Measurements from ENCODE around the gene PXYLP1. TPM values are rescaled to one million over a fixed set of nuclear protein-coding genes. Genes with fewer than 3 reads are reported as not detected.
"Not testable (repeated sequence)": the region's sequence is repeated elsewhere in the genome, so short reads cannot be mapped to it uniquely, and the experiment has no call there.

PXYLP1 gene
- total and polyA plus RNA-seq, 2 donors = 41.5 to 49.0 TPM

- Histone ChIP-seq H3K9me3 (ENCODE audit: control insufficient read depth in 2 of 2, insufficient read depth in 1 of 2, low read length in 1 of 2) (no peaks in the 10 kb centered on the region), H3K36me3 (ENCODE audit: control insufficient read depth in 2 of 2, insufficient read depth in 2 of 2, low read length in 1 of 2) (no peaks in the 10 kb centered on the region), H3K27me3 (ENCODE audit: control insufficient read depth in 2 of 2, insufficient read depth in 1 of 2, low read length in 1 of 2) (no peaks in the 10 kb centered on the region), H3K4me3 (ENCODE audit: low read length in 2 of 2) (no peak overlapping the region), H3K4me1 (ENCODE audit: control insufficient read depth in 2 of 2, insufficient read depth in 2 of 2, low read length in 2 of 2) (no peaks in the 10 kb centered on the region), H3K27ac (ENCODE audit: low read depth in 1 of 2, low read length in 1 of 2) (no peak overlapping the region)
- DNase-seq (ENCODE audit: low read depth in 6 of 9, low spot score in 9 of 9) = no peak
- 93% methylated on average over 4 of the region's 4 CpGs for WGBS
These were observed 28.9 kb upstream of the PXYLP1 start for GRCh38 chr3:141202682-141203081.

- H3K27ac ChIP-seq (ENCODE audit: low read depth in 1 of 2, low read length in 1 of 2) = no peak overlapping the region
- no peaks in the 10 kb centered on the region for H3K9me3 ChIP-seq (ENCODE audit: control insufficient read depth in 2 of 2, insufficient read depth in 1 of 2, low read length in 1 of 2)
- no peak for DNase-seq (ENCODE audit: low read depth in 6 of 9, low spot score in 9 of 9)
- no peak overlapping the region for H3K4me3 ChIP-seq (ENCODE audit: low read length in 2 of 2)
- 94% methylated on average over 4 of the region's 4 CpGs for WGBS
- H3K27me3 ChIP-seq (ENCODE audit: control insufficient read depth in 2 of 2, insufficient read depth in 1 of 2, low read length in 1 of 2) = no peaks in the 10 kb centered on the region
- no peaks in the 10 kb centered on the region for H3K4me1 ChIP-seq (ENCODE audit: control insufficient read depth in 2 of 2, insufficient read depth in 2 of 2, low read length in 2 of 2)
- no peaks in the 10 kb centered on the region for H3K36me3 ChIP-seq (ENCODE audit: control insufficient read depth in 2 of 2, insufficient read depth in 2 of 2, low read length in 1 of 2)
These were observed 27.8 kb upstream of the PXYLP1 start for GRCh38 chr3:141203866-141204265.

GRCh38 chr3:141204343-141204742 lies 27.3 kb upstream of the PXYLP1 start:
- no peaks in the 10 kb centered on the region for H3K4me1 ChIP-seq (ENCODE audit: control insufficient read depth in 2 of 2, insufficient read depth in 2 of 2, low read length in 2 of 2)
- H3K9me3 ChIP-seq (ENCODE audit: control insufficient read depth in 2 of 2, insufficient read depth in 1 of 2, low read length in 1 of 2) = no peaks in the 10 kb centered on the region
- no peak for DNase-seq (ENCODE audit: low read depth in 6 of 9, low spot score in 9 of 9)
- no peaks in the 10 kb centered on the region for H3K27me3 ChIP-seq (ENCODE audit: control insufficient read depth in 2 of 2, insufficient read depth in 1 of 2, low read length in 1 of 2)
- H3K27ac ChIP-seq (ENCODE audit: low read depth in 1 of 2, low read length in 1 of 2) = no peak overlapping the region
- no peaks in the 10 kb centered on the region for H3K36me3 ChIP-seq (ENCODE audit: control insufficient read depth in 2 of 2, insufficient read depth in 2 of 2, low read length in 1 of 2)
- no peak overlapping the region for H3K4me3 ChIP-seq (ENCODE audit: low read length in 2 of 2)
- 96% methylated on average over 4 of the region's 4 CpGs for WGBS

- not testable (repeated sequence) for DNase-seq (ENCODE audit: low read depth in 6 of 9, low spot score in 9 of 9); H3K9me3 ChIP-seq (ENCODE audit: control insufficient read depth in 2 of 2, insufficient read depth in 1 of 2, low read length in 1 of 2); H3K4me1 ChIP-seq (ENCODE audit: control insufficient read depth in 2 of 2, insufficient read depth in 2 of 2, low read length in 2 of 2); H3K27ac ChIP-seq (ENCODE audit: low read depth in 1 of 2, low read length in 1 of 2); H3K4me3 ChIP-seq (ENCODE audit: low read length in 2 of 2); H3K27me3 ChIP-seq (ENCODE audit: control insufficient read depth in 2 of 2, insufficient read depth in 1 of 2, low read length in 1 of 2); H3K36me3 ChIP-seq (ENCODE audit: control insufficient read depth in 2 of 2, insufficient read depth in 2 of 2, low read length in 1 of 2)
- WGBS = 98% methylated on average over 1 of the region's 1 CpG
These were observed 20.3 kb upstream of the PXYLP1 start for GRCh38 chr3:141211306-141211705.

- H3K27me3 ChIP-seq (ENCODE audit: control insufficient read depth in 2 of 2, insufficient read depth in 1 of 2, low read length in 1 of 2) = no peaks in the 10 kb centered on the region
- no peak overlapping the region for H3K27ac ChIP-seq (ENCODE audit: low read depth in 1 of 2, low read length in 1 of 2)
- peaks cover 0 to 5% of the 10 kb centered on the region in 2 donors for H3K9me3 ChIP-seq (ENCODE audit: control insufficient read depth in 2 of 2, insufficient read depth in 1 of 2, low read length in 1 of 2)
- DNase-seq (ENCODE audit: low read depth in 6 of 9, low spot score in 9 of 9) = no peak
- WGBS = 97% methylated on average over 2 of the region's 2 CpGs
- no peaks in the 10 kb centered on the region for H3K36me3 ChIP-seq (ENCODE audit: control insufficient read depth in 2 of 2, insufficient read depth in 2 of 2, low read length in 1 of 2)
- H3K4me3 ChIP-seq (ENCODE audit: low read length in 2 of 2) = no peak overlapping the region
- H3K4me1 ChIP-seq (ENCODE audit: control insufficient read depth in 2 of 2, insufficient read depth in 2 of 2, low read length in 2 of 2) = no peaks in the 10 kb centered on the region
These were observed 19.5 kb upstream of the PXYLP1 start for GRCh38 chr3:141212101-141212500.

GRCh38 chr3:141212555-141212954 lies 19.1 kb upstream of the PXYLP1 start:
- no peak for DNase-seq (ENCODE audit: low read depth in 6 of 9, low spot score in 9 of 9)
- H3K36me3 ChIP-seq (ENCODE audit: control insufficient read depth in 2 of 2, insufficient read depth in 2 of 2, low read length in 1 of 2) = no peaks in the 10 kb centered on the region
- H3K4me1 ChIP-seq (ENCODE audit: control insufficient read depth in 2 of 2, insufficient read depth in 2 of 2, low read length in 2 of 2) = no peaks in the 10 kb centered on the region
- H3K27me3 ChIP-seq (ENCODE audit: control insufficient read depth in 2 of 2, insufficient read depth in 1 of 2, low read length in 1 of 2) = no peaks in the 10 kb centered on the region
- H3K9me3 ChIP-seq (ENCODE audit: control insufficient read depth in 2 of 2, insufficient read depth in 1 of 2, low read length in 1 of 2) = peaks cover 0 to 5% of the 10 kb centered on the region in 2 donors
- no peak overlapping the region for H3K27ac ChIP-seq (ENCODE audit: low read depth in 1 of 2, low read length in 1 of 2)
- H3K4me3 ChIP-seq (ENCODE audit: low read length in 2 of 2) = no peak overlapping the region

- Histone ChIP-seq H3K4me1 (ENCODE audit: control insufficient read depth in 2 of 2, insufficient read depth in 2 of 2, low read length in 2 of 2) (no peaks in the 10 kb centered on the region), H3K27me3 (ENCODE audit: control insufficient read depth in 2 of 2, insufficient read depth in 1 of 2, low read length in 1 of 2) (no peaks in the 10 kb centered on the region), H3K4me3 (ENCODE audit: low read length in 2 of 2) (no peak overlapping the region), H3K9me3 (ENCODE audit: control insufficient read depth in 2 of 2, insufficient read depth in 1 of 2, low read length in 1 of 2) (peaks cover 0 to 9% of the 10 kb centered on the region in 2 donors), H3K36me3 (ENCODE audit: control insufficient read depth in 2 of 2, insufficient read depth in 2 of 2, low read length in 1 of 2) (no peaks in the 10 kb centered on the region), H3K27ac (ENCODE audit: low read depth in 1 of 2, low read length in 1 of 2) (no peak overlapping the region)
- no peak for DNase-seq (ENCODE audit: low read depth in 6 of 9, low spot score in 9 of 9)
- 92% methylated on average over 2 of the region's 2 CpGs for WGBS
These were observed 14.7 kb upstream of the PXYLP1 start for GRCh38 chr3:141216975-141217374.

- no peak overlapping the region for H3K27ac ChIP-seq (ENCODE audit: low read depth in 1 of 2, low read length in 1 of 2)
- DNase-seq (ENCODE audit: low read depth in 6 of 9, low spot score in 9 of 9) = no peak
- no peaks in the 10 kb centered on the region for H3K27me3 ChIP-seq (ENCODE audit: control insufficient read depth in 2 of 2, insufficient read depth in 1 of 2, low read length in 1 of 2)
- H3K9me3 ChIP-seq (ENCODE audit: control insufficient read depth in 2 of 2, insufficient read depth in 1 of 2, low read length in 1 of 2) = peaks cover 0 to 9% of the 10 kb centered on the region in 2 donors
- WGBS = 96% methylated on average over 2 of the region's 2 CpGs
- no peak overlapping the region for H3K4me3 ChIP-seq (ENCODE audit: low read length in 2 of 2)
- H3K4me1 ChIP-seq (ENCODE audit: control insufficient read depth in 2 of 2, insufficient read depth in 2 of 2, low read length in 2 of 2) = no peaks in the 10 kb centered on the region
- H3K36me3 ChIP-seq (ENCODE audit: control insufficient read depth in 2 of 2, insufficient read depth in 2 of 2, low read length in 1 of 2) = no peaks in the 10 kb centered on the region
These were observed 14.2 kb upstream of the PXYLP1 start for GRCh38 chr3:141217389-141217788.

- DNase-seq (ENCODE audit: low read depth in 6 of 9, low spot score in 9 of 9) = no peak
These were observed 13.3 kb upstream of the PXYLP1 start for GRCh38 chr3:141218162-141218835.

More at GRCh38 chr3:141218162-141218835, 13.3 kb upstream of the PXYLP1 start:
- no peaks in the 10 kb centered on the region for H3K36me3 ChIP-seq (ENCODE audit: control insufficient read depth in 2 of 2, insufficient read depth in 2 of 2, low read length in 1 of 2)
- no peaks in the 10 kb centered on the region for H3K4me1 ChIP-seq (ENCODE audit: control insufficient read depth in 2 of 2, insufficient read depth in 2 of 2, low read length in 2 of 2)
- H3K27ac ChIP-seq (ENCODE audit: low read depth in 1 of 2, low read length in 1 of 2) = no peak overlapping the region
- H3K9me3 ChIP-seq (ENCODE audit: control insufficient read depth in 2 of 2, insufficient read depth in 1 of 2, low read length in 1 of 2) = peaks cover 0 to 6% of the 10 kb centered on the region in 2 donors
- WGBS = 71% methylated on average over 2 of the region's 2 CpGs
- no peak overlapping the region for H3K4me3 ChIP-seq (ENCODE audit: low read length in 2 of 2)
- no peaks in the 10 kb centered on the region for H3K27me3 ChIP-seq (ENCODE audit: control insufficient read depth in 2 of 2, insufficient read depth in 1 of 2, low read length in 1 of 2)

Data from thymus (tissue), 11 donors.